GM18499 (cell line): ENCODE measurements around the gene LOXL1.
A peak's percentile ranks its signal among the peaks of the same experiment; 100 is the strongest.

ENCODE experiments used
- ATAC-seq: cut with Tn5 transposase; IDR thresholded peaks from one replicate; pipeline ENCODE4 v1.9.1; 2021; ENCODE audit warnings: moderate number of reproducible peaks; ENCODE audit not compliant: insufficient read depth, unreplicated experiment

The LOXL1 gene

DNA sequence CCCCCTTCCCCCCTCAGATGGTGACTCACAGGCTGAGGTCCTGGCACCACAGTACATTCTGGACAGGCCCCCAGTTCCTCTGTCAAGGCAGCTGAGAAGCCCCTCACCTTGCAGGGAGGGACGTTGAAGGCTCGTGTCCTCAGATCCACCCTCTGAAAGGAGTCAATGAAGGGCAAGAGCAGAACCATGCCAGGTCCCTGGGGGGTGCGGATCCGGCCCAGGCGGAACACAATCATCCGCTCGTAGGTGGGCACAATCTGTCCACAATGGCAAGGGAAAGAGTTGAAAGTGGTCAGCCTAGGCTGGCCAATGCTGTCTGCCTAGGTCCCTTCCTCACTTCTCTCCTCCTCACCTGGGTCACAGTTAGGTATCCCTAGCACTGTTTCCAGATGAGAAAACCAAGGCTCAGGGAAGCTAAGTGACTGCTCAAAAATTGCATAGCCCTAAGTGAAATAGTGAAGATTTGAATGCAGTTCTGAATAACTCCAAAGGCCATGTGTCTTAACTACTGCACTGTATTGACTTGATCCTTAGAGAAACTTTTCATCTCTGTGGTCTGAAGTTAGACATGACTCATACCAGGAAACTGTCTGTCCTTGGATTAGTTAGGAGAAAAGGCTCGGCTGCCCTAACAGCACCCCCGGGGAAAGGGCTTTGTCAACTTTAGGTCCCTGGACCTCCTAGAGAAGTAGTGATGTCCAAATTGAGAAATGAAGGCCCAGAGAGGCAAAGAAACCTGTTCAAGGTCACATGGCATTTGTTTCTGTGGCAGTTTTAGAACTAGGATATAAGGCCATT lies 62.9 kb downstream of the LOXL1 start:
- ATAC-seq, result no peak

DNA sequence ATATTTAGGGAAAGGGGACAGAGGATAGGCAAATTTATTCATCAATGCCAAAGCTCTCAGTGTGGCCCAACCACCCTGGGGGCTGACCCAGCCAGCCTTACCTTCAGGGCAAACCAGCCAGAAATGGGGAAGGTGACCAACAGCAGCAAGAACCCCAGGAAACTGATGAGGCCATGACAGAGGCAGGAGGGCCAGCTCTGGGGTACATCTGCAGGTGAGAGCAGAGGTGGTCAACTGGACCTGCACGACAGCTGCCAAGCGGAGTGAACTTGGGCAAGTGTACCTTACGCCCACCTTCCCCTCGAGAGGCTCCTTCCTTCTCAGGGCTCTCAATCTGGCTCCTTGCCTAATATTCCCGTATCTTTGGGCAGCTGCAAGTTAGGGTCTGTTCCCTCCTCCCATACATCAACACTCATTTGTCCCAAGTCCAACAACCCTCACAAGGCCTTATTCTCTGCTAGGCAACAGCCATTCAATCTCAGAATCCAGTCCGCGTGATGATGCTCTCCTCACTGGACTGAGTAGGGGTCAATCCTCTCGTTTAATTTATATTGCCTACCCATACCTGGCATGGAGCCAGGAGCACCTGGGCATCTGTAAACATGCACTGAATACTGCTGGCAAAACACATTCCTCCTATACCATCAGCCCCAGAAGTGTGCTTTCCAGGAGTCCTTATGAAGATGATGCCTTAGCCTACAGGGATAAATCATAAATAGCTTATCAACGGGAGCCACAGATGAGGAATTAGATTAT lies 64.2 kb downstream of the LOXL1 start:
- ATAC-seq, result no peak

DNA sequence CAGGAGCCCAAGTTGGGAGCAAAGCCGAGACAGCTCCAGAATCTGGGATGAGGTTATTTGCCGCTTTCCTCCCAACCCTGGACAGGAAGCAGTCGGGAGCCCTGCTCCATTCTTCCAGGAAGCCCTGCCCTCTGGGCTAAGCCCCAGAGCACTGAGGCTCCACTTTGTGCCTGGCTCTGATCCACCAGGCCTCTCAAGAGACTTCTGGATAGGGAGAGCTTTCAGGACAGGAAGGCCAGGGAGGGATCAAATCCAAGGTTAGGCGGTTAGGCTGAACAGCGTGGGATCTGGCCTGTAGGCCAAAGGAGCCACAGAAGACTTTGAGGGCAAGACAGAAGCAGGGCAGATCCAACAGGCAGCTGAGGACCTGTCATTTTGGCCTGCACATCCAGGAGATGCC lies 65.0 kb downstream of the LOXL1 start:
- ATAC-seq, result no peak

DNA sequence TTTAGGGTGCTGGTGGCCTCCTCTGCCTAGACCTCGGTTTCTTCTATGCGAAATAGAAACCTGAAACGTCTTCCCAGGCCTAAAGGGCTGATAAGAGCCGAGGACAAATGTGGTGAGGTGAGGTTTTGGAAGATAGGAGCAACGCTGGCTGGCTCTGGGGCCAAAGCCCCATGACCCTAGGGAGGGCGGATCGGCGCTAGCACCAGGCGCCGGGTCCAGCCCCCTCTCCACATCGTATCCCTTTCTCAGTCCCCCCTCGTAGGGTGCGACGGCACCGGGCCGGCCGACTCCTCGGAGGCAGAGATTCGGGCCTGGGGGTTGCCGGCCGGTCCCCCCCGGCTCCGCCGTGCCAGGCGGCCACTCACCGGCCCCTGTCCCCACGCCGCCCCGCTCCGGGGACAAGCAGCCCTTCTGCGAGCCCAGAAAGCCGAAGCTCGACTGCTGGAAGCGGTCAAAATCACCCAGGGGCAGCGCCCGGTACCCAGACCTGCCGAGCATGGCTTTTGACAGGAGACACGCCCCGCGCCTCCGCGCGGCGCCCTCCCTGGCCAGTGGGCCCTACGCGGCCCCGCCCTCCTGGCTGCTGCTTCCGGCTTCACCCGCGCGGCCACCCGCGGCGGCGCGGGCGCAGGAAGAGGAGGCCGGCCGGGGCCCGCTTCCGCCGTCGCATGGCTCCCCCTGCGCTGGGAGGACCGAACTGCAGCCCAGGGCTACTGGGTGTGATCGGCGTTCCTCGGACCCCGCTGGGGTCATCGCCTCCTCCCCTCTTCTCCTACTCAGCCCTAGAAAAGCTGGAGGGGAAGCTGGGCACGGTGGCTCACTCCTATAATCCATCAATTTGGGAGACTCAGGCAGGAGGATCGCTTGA lies 65.7 kb downstream of the LOXL1 start, which contains the start of gene STOML1:
Gene STOML1, minus strand, starts transcription at position 570 of the 868 bp plus-strand sequence. Its CDS starts 72 bp downstream, at position 498.
- peak; percentile 35 for ATAC-seq

DNA sequence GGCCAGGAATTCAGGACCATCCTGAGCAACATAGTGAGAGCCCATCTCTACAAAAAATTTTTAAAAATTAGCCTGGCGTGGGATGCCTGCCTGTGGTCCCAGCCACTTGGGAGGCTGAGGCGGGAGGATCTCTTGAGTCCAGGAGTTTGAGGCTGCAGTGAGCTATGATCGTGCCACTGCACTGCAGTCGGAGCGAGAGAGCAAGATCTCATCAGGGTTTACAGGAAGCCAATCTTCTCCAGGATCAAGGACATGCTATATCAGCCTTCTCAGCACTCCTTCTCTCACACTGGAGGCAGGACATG lies 66.3 kb downstream of the LOXL1 start:
- no peak for ATAC-seq

DNA sequence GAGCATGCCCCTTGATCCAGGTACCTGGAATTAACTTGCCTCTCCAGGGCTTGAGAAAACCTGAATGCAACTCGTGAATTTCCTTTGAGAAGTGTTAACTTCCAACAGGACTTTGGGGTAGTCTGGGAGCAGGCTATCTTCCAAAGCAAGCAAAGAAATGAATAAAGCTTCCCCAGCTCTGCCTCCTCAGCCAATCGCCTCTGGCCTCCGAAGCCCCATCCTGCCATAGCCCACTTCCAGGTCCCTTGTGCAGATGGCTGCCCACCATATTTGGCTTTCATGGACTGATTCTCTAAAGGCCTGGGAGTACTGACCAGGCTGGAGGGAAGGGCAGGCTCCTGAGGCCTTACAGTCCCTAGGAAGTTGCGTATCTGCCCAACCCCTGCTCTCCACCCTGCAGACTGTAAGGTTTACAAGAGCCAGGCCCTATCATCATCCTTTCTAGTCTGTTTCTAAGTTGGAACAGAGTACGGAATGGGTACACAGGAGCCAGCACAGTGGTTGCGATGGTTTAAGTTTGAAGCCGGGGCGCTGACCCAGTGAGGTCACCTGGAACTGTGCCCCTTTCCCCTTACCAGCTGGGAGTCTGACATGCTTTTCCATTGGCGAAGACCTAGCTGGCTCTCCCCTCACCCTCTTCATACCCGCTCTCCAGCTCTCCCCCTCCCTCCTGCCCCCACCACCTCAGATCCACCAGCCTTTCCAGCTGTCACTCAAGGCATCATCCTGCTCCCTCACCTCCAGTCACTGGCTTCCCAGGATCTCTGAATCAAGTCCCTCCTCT lies 67.1 kb downstream of the LOXL1 start:
- ATAC-seq, result no peak

DNA sequence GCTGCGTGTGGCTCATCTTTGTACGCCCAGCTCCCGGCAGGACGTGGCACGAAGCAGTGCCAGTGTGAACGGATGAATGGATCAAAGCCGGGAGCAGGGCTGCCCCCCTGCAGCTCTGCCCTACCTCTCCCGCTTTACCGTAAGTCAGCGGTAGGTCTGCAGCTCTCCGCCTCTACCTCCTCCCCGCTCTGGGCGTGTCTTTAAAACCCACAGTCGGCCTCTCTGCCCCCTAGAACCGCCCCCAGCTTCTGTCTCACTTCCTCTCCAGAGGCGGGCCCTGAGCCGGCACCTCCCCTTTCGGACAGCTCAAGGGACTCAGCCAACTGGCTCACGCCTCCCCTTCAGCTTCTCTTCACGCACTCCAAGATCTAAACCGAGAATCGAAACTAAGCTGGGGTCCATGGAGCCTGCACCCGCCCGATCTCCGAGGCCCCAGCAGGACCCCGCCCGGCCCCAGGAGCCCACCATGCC lies 68.2 kb downstream of the LOXL1 start, which contains the start of gene PML:
Gene PML, plus strand, starts transcription at position 304 of the 471 bp plus-strand sequence. Its CDS starts 97 bp downstream, at position 401.
- ATAC-seq, result peak; percentile 48

DNA sequence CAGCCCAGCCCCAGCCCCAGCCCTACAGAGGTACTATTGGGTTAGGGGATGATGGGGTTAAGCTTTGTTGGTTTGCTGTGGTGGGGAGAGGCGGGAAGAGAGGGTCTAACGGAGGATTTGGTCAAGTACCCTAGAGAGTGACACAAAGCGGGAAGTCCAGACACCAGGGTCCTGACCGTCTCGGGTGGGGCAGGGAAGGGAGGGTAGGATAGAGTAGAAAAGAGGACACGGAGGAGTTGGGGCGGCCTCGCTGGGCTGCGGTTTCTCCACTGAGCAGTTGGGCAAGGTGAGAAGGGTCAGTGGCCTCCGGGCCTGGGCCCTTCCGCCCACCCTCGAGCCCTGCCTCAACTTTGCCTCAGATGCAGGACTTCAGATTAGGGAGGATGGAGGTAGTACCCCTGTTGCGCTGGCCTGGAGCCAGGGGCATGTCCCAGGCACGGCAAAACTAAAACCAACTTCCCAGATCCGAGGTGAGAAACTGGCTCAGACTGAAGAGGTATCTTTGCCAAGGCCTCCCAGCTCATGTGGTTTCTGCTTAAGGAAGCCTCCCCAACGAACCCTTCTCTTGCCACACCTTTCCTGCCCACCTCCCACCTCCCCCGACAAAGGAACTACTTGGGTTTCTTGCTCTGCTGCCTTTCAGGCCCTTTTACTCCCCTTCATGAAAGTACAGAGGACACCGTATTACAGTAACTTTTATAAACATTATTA lies 68.8 kb downstream of the LOXL1 start:
- no peak for ATAC-seq

DNA sequence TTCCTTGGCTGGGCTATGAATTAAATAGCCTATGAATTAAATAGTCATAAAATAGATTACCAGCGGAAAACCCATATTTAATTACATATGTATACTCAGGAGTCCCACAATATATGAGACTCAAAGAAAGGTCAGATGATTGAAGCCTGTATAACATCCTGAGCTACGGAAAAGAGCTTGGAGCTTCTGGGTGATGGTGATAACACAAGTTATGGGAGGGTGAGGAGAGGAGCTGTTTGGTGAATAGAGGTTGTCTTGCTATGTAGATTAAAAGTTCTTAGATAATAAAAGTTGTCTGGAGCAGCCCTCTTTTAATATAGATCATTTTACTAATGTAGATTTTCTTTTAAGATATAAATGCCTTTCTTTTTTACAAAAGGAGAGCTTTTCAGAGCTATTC lies 70.0 kb downstream of the LOXL1 start:
- no peak for ATAC-seq

DNA sequence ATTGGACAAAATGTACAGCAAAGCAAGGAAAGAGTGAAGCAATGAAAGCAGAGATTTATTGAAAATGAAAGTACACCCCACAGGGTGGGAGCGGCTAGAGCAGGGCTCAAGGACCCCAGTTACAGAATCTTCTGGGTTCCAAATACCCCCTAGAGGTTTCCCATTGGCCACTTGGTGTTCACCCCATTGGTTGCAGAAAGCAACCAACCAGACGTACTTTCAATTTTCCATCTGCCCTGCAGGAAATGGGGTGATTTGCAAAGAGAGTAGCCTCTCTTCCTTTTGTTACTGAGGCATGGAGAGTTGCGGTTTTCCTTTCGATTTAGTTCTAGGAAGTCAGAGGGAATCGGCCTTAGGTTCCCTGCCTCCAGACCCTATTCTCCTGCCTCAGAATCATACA lies 70.7 kb downstream of the LOXL1 start:
- no peak for ATAC-seq

DNA sequence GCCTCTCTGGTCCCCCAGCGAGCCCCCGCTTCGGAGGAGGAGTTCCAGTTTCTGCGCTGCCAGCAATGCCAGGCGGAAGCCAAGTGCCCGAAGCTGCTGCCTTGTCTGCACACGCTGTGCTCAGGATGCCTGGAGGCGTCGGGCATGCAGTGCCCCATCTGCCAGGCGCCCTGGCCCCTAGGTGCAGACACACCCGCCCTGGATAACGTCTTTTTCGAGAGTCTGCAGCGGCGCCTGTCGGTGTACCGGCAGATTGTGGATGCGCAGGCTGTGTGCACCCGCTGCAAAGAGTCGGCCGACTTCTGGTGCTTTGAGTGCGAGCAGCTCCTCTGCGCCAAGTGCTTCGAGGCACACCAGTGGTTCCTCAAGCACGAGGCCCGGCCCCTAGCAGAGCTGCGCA lies 71.7 kb downstream of the LOXL1 start:
- no peak for ATAC-seq
